Retinal pigment epithelial cell (primary cell): Measurements from ENCODE around the gene DENND1B.
A peak's percentile ranks its signal among the peaks of the same experiment; 100 is the strongest.

Source experiments
- DNase-seq: peaks from one replicate; pipeline ENCODE4 v3.0.0-alpha.2; 2010; ENCODE audit warnings: low read depth
- H3K4me3 ChIP-seq: 2 replicates; pipeline ENCODE4 v1.5.1; 2011; ENCODE audit warnings: mild to moderate bottlenecking, low read length, control low read depth, moderate library complexity
- TF ChIP-seq, protein P1 (sequence below): conservative IDR thresholded peaks from 2 replicates; pipeline ENCODE4 v1.5.1; 2011; ENCODE audit warnings: low read depth, low read length, control low read depth, inconsistent platforms

The DENND1B gene

DNA sequence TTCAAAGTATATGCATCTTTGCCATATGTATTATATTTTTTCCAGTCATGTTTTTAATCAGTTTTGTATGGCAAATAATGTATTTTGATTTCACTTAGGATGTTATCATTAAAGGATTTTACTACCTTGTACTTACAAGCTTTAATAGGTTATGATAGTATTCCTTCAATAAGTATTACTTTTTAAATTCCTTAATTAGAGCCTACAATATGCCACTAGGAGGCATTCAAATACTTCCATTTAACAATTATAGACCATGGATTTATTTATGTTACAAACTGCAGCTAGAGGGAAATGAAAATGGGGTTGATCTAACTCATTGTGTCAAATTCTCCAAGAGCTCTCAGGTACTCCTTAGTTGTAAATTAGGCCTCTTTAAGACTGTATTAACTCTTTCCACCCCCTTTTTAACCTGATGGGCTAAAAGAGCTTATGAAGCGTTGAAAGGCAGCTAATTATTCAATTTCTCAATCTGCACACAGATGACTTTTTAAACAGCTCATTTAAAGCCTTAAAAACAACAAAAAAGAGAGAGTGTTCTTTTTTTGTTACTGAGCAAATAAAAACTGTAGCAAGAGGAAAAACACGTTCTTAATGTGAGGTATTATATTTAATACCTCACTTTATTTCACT is 156.2 kb downstream of the DENND1B start:
- TF ChIP-seq, protein P1, sequence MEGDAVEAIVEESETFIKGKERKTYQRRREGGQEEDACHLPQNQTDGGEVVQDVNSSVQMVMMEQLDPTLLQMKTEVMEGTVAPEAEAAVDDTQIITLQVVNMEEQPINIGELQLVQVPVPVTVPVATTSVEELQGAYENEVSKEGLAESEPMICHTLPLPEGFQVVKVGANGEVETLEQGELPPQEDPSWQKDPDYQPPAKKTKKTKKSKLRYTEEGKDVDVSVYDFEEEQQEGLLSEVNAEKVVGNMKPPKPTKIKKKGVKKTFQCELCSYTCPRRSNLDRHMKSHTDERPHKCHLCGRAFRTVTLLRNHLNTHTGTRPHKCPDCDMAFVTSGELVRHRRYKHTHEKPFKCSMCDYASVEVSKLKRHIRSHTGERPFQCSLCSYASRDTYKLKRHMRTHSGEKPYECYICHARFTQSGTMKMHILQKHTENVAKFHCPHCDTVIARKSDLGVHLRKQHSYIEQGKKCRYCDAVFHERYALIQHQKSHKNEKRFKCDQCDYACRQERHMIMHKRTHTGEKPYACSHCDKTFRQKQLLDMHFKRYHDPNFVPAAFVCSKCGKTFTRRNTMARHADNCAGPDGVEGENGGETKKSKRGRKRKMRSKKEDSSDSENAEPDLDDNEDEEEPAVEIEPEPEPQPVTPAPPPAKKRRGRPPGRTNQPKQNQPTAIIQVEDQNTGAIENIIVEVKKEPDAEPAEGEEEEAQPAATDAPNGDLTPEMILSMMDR: peak; percentile 34
- H3K4me3 ChIP-seq: no peak overlapping the region
- no peak for DNase-seq

DNA sequence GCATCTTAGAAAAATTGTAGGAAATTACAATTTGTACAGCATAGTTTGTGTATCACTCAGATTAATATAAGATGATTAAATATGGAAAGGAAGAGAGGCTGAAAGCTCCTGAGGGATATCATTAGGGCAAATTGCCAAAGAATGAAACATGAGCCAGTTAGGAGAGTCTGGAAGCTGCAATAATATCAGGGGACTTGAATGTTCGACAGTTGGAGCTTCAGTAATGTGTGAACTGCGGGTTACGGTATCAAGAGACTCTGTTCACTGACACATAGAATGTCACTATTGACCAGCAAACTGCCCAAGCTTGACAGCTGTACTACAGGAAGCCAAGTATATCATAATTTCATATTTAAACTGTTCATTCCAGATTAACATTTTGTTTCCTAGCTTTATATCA is 157.2 kb downstream of the DENND1B start:
- TF ChIP-seq, protein P1: no peak
- H3K4me3 ChIP-seq: no peak overlapping the region
- no peak for DNase-seq

DNA sequence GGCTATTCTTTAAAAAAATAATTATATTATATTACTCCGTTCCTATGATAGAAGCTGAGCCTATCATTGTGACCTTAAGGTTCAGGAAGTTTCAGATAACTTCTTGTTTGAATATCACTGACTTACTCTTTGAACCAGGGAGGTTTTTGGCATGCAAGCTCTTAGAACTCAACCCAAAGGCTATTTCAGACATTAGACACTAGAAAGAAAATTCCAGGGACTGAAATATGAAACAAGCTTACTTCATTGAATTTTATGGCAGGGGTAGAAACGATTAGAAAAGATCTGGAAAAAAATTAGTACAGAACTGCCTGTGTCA is 159.6 kb downstream of the DENND1B start:
- no peak overlapping the region for H3K4me3 ChIP-seq
- DNase-seq: no peak

DNA sequence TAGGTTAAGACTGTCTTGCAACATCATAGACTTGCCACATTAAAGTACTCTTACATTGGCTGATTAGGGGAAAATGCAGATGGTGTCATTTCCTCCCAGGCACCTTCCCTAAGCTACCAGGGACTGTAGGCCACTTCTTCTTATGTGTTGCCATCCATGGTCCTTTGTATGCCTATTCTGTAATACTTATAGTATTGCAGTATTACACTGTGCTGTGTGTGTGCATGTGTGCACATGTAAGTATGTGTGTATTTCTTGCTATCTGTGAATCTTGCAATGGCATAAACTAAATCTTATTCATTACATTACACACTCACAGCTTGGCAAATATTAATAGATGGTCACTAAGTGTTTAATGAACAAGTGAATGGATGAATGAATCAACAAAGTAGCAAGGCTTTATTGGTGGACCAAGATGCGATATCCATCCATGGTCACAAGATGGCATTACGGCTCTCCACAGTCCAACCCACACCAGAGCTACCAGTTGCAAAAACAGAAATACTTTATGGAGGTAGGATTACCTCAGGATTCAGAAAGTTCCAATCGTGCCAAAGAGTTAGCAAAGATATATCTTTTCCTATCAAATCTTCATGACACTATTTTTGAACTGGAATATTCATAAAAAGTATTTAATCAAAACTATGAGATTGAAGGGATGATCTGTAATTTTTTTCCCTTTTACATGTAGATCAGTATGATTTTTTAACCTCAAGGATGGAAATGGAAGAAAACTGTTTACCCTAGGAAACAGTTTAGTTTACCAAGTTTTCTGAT is 160.2 kb downstream of the DENND1B start:
- TF ChIP-seq, protein P1: peak; percentile 73
- DNase-seq: no peak
- H3K4me3 ChIP-seq: no peak overlapping the region

More for the DNA sequence above, 159.6 kb downstream of the DENND1B start:
- TF ChIP-seq, protein P1: no peak

DNA sequence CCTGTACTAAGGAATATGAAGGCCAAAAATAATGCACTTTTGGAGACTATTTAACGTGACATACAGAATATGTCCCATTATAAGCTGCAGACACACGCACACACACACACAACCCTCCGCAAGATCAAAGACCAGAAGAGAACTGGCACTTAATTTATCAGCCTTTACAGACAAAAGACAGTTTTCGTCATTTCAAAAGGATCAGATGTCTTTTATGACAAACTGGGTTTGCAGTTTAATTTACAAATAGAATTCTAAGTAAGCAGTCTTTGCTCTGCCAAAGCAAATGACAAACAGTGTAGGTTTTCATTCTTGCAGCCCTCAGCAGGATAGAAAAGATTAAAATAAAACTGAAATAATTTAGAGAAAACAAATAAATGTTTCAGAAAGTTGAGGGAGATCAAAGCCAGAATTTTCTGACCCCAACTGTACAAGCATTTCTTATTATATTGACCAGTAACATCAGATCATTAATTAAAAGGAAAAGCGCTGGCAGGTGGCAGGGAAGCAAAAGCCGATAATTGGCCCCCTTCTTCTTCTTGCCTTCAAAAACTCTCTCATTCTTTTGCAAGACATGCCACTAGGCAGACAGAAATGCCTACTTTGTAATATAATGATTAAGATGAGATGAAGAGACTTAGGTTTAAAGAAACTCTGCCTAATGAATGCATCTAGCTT is 169.0 kb downstream of the DENND1B start:
- H3K4me3 ChIP-seq: no peak overlapping the region
- TF ChIP-seq, protein P1: no peak
- DNase-seq: no peak

DNA sequence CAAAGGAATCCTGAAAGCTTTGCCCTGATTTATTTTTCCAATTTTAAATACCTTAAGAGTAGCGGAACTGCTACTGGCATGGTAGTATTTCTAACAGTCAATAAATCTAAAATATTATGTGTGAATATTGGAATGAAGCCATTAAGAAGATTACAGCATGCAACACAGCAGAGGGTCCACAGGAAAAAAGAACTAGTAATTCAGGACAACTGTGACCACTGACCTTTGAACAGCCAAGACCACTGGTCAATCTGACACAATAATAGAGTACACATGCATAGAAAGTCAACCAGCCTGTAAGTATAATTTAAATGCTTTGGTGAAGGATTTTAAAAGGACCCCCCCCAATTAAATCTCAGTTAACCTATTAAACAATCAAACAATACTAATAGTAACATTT is 171.0 kb downstream of the DENND1B start:
- TF ChIP-seq, protein P1: no peak
- DNase-seq: no peak
- no peak overlapping the region for H3K4me3 ChIP-seq

DNA sequence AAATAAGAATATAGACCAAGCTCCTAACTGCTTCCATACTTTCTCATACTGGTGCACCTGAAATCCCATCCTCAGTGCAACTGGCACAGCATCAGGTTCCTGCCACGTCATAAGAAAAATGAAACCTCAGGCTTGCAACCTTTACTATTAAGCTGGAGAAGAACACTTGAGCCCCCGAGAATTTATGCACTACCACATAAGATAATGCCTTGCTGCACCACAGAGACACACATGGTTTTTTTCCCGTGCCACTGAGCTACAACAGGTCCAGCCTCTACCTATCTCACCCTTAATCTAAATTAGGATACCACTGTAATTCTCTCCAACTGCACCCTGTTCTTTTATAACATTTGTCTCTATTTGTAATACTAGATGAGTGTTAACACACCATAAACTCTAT is 174.5 kb downstream of the DENND1B start:
- DNase-seq: no peak
- TF ChIP-seq, protein P1: no peak

More for the DNA sequence above, 174.5 kb downstream of the DENND1B start:
- no peak overlapping the region for H3K4me3 ChIP-seq
